Lung (tissue), 12 donors: ENCODE measurements around the gene SATB1. TPM values are rescaled to one million over a fixed set of nuclear protein-coding genes. Genes with fewer than 3 reads are reported as not detected.
A peak's percentile ranks its signal among the peaks of the same experiment; 100 is the strongest.

Experiments used
- ATAC-seq: fragments of 200-7000 bp; cut with Tn5 transposase; one replicate; pipeline ENCODE4 v1.9.1; 2020; ENCODE audit warnings: moderate number of reproducible peaks; ENCODE audit not compliant: insufficient read depth, low FRiP score
- DNase-seq, 3 donors: peaks; one replicate each; pipeline ENCODE4 v3.0.0-alpha.2; 2013 to 2017
- H3K27ac ChIP-seq, 2 donors: one replicate each; pipeline ENCODE4 v1.5.1; 2013; ENCODE audit warnings: mild to moderate bottlenecking in 2 of 2, moderate library complexity in 2 of 2, control low read depth in 1 of 2, inconsistent platforms in 1 of 2, low read depth in 1 of 2, low read length in 1 of 2
- H3K27me3 ChIP-seq, 3 donors: one replicate each; pipeline ENCODE4 v1.5.1; 2013; ENCODE audit warnings: low read length in 2 of 3; ENCODE audit not compliant: control insufficient read depth in 3 of 3, insufficient read depth in 3 of 3
- H3K36me3 ChIP-seq, 4 donors: one replicate each; pipeline ENCODE4 v1.5.1; 2013; ENCODE audit warnings: low read length in 4 of 4, mild to moderate bottlenecking in 1 of 4, moderate library complexity in 1 of 4; ENCODE audit not compliant: control insufficient read depth in 4 of 4, insufficient read depth in 4 of 4
- H3K4me1 ChIP-seq, 5 donors: one replicate each; pipeline ENCODE4 v1.5.1; 2013; ENCODE audit warnings: low read length in 5 of 5, mild to moderate bottlenecking in 2 of 5, moderate library complexity in 1 of 5; ENCODE audit not compliant: control insufficient read depth in 5 of 5, insufficient read depth in 5 of 5
- H3K4me3 ChIP-seq: one replicate; pipeline ENCODE4 v1.5.1; 2013; ENCODE audit warnings: mild to moderate bottlenecking, control low read depth, moderate library complexity
- H3K9ac ChIP-seq, 2 donors: one replicate each; pipeline ENCODE4 v1.5.1; 2013; ENCODE audit warnings: low read length in 2 of 2, control low read depth in 1 of 2; ENCODE audit not compliant: insufficient read depth in 1 of 2
- H3K9me3 ChIP-seq, 4 donors: one replicate each; pipeline ENCODE4 v1.5.1; 2013; ENCODE audit warnings: low read length in 3 of 4, mild to moderate bottlenecking in 1 of 4, moderate library complexity in 1 of 4; ENCODE audit not compliant: control insufficient read depth in 4 of 4, insufficient read depth in 3 of 4
- CTCF ChIP-seq: IDR thresholded peaks from 2 replicates; pipeline ENCODE4 v1.5.1; 2012; ENCODE audit warnings: mild to moderate bottlenecking; ENCODE audit errors: control extremely low read depth, extremely low read depth
- WGBS, 2 donors: extraction: QIAGEN DNeasy Blood & Tissue Kit; methylation state at CpG; one replicate each; pipeline ENCODE4 v1.1.7; 2013; 5-methylcytosine and 5-hydroxymethylcytosine counted together
- polyA plus RNA-seq, 2 donors: library from polyadenylated mRNA; stranded (reverse); fragments of 200-250 nt; gene quantifications; one replicate each; pipeline ENCODE4 v1.2.1, GENCODE V29; 2013
- total RNA-seq, 2 donors: library from RNA; depleted of rRNA in 1 of 2; stranded (reverse); fragments of >200 nt in 1 of 2; gene quantifications; one replicate each; pipeline ENCODE4 v1.2.1, GENCODE V29; 2014 to 2021
- donor health status: control.
- donor health status: control.
- donor health status: Bipolar disorder and iron deficiency.
- donor health status: healthy.
- donor health status: DM: yes; HTN: yes; CAD: no.

The SATB1 gene
- total and polyA plus RNA-seq, 4 donors, result 11.4 to 116 (median 16.9) TPM

- ATAC-seq, result no peak
- no peak overlapping the region for H3K4me3 ChIP-seq
- peaks cover 0 to 3% (median 0%) of the 10 kb centered on the region in 5 donors for H3K4me1 ChIP-seq
- no peaks in the 10 kb centered on the region for H3K27me3 ChIP-seq
- DNase-seq, result no peak
- H3K27ac ChIP-seq, result no peak overlapping the region
- no peaks in the 10 kb centered on the region for H3K9me3 ChIP-seq
- no peak for TF ChIP-seq CTCF
- no peaks in the 10 kb centered on the region for H3K36me3 ChIP-seq
- WGBS, 2 donors, result 82 to 90% methylated on average over 1 of the region's 1 CpG
- no peak overlapping the region for H3K9ac ChIP-seq
These were observed 117.6 kb downstream of the SATB1 start for GRCh38 chr3:18307529-18307928.

GRCh38 chr3:18302517-18302916, 122.6 kb downstream of the SATB1 start:
- WGBS, 2 donors, result 71 to 82% methylated on average over 1 of the region's 1 CpG
- ATAC-seq (no peak), DNase-seq (peak in 1 of 3 donors; percentile 1)
- no peak for TF ChIP-seq CTCF
- Histone ChIP-seq H3K9ac (no peak overlapping the region), H3K4me1 (no peaks in the 10 kb centered on the region), H3K9me3 (peaks cover 0 to 4% (median 0%) of the 10 kb centered on the region in 4 donors), H3K4me3 (no peak overlapping the region), H3K36me3 (no peaks in the 10 kb centered on the region), H3K27ac (no peak overlapping the region), H3K27me3 (no peaks in the 10 kb centered on the region)

GRCh38 chr3:18301781-18302180, 123.4 kb downstream of the SATB1 start:
- WGBS, 2 donors, result 93 to 94% methylated on average over 1 of the region's 1 CpG
- Histone ChIP-seq H3K27me3 (no peaks in the 10 kb centered on the region), H3K27ac (no peak overlapping the region), H3K4me3 (no peak overlapping the region), H3K9me3 (peaks cover 0 to 6% (median 3%) of the 10 kb centered on the region in 4 donors), H3K36me3 (no peaks in the 10 kb centered on the region), H3K9ac (no peak overlapping the region), H3K4me1 (no peaks in the 10 kb centered on the region)
- TF ChIP-seq CTCF, result no peak
- no peak for ATAC-seq
- no peak for DNase-seq

- Histone ChIP-seq H3K36me3 (no peaks in the 10 kb centered on the region), H3K27me3 (no peaks in the 10 kb centered on the region), H3K4me3 (no peak overlapping the region), H3K9ac (no peak overlapping the region), H3K27ac (no peak overlapping the region), H3K9me3 (peaks cover 0 to 6% (median 3%) of the 10 kb centered on the region in 4 donors), H3K4me1 (no peaks in the 10 kb centered on the region)
- no peak for ATAC-seq
- DNase-seq, result no peak
- WGBS, 2 donors, result 79 to 85% methylated on average over 3 of the region's 3 CpGs
- no peak for TF ChIP-seq CTCF
These were observed 124.2 kb downstream of the SATB1 start for GRCh38 chr3:18300916-18301315.
